Endometrial microvascular endothelial cells (primary cell): ENCODE data around the gene KRTAP5-6. TPM values are rescaled to one million over a fixed set of nuclear protein-coding genes. Genes with fewer than 3 reads are reported as not detected.

Source experiments
- in situ Hi-C: cut with HindIII; loops from 2 replicates; pipeline ENCODE4 v1.10.0; 2017; ENCODE audit warnings: low sequenced_read_pairs, low pct_unique_long_range_greater_than_20kb; ENCODE audit errors: inconsistent ontology term
- total RNA-seq: library from RNA; depleted of rRNA; stranded (reverse); fragments of >200 nt; gene quantifications from one replicate; pipeline ENCODE4 v1.2.3, GENCODE V29; 2015; ENCODE audit errors: inconsistent ontology term

Gene KRTAP5-6, protein sequence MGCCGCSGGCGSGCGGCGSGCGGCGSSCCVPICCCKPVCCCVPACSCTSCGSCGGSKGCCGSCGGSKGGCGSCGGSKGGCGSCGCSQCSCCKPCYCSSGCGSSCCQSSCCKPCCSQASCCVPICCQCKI
- total RNA-seq = not detected

DNA sequence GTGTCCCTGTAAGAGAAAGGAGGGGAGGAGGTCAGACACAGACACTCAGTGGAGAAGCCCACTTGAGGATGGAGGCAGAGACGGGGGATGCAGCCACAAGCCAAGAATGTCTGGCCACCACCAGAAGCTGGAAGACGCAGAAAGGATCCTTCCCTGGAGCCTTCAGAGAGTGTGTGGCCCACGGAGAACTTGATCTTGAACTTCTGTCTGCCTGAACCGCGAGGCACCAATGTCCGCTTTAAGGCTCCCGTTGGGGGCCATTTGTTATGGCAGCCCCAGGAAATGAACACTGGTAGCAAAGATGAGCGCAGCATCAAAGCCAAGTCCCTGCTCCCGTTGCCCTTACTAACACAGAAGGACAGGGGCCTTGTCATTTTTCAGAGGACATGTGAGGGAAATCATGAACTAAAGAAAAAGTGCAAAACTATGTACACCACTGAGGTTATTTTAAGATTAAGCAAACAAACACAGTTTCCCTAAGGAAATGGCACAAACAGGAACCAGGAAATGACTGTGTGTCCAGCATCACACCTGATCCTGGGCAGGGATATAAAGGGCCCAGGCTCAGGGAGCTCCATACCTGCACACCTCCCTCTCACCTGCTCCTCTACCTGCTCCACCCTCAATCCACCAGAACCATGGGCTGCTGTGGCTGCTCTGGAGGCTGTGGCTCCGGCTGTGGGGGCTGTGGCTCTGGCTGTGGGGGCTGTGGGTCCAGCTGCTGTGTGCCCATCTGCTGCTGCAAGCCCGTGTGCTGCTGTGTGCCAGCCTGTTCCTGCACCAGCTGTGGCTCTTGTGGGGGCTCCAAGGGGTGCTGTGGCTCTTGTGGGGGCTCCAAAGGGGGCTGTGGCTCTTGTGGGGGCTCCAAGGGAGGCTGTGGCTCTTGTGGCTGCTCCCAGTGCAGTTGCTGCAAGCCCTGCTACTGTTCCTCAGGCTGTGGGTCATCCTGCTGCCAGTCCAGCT, at the start of gene KRTAP5-6:
Gene KRTAP5-6, plus strand, starts transcription at position 588 of the 963 bp plus-strand sequence. Its CDS starts 51 bp downstream, at position 639.
- in situ Hi-C loops = no loop called here

DNA sequence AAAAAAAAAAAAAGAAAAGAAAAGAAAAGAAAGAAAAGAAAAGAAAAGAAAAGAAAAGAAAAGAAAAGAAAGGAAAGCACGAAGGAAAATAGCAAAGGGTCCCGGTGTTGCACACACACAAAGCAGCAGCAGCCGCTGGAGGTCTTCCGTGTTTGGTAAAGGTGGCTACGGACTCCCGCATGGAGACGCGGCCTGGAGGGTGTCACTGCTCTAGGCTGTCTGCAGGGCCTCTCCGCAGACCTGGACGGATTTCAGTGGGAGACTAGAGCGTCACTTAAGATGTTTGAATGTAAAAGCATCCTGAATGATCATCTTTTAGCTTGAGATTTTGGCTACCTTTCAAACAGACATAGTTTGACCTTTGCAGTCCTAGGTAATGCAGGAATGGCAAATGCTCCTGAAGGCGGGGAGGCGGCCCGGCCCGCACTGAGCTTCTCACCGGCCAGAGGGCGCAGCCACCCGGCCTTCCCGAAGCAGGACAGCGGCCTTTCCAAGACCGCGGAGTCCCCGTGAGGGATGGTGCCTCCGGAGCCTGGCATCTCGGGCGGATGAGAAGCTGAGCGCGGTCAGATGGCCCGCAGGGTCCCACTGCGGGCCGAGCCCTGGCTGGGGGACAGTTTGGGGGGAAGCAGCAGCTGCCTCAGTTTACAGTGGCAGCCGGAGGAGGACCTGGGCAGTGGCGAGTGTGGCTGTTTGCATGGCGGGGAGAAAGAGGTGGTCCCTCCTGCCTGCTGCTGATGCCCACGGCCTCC, 48.9 kb upstream of the KRTAP5-6 start:
- in situ Hi-C loops = no loop called here

DNA sequence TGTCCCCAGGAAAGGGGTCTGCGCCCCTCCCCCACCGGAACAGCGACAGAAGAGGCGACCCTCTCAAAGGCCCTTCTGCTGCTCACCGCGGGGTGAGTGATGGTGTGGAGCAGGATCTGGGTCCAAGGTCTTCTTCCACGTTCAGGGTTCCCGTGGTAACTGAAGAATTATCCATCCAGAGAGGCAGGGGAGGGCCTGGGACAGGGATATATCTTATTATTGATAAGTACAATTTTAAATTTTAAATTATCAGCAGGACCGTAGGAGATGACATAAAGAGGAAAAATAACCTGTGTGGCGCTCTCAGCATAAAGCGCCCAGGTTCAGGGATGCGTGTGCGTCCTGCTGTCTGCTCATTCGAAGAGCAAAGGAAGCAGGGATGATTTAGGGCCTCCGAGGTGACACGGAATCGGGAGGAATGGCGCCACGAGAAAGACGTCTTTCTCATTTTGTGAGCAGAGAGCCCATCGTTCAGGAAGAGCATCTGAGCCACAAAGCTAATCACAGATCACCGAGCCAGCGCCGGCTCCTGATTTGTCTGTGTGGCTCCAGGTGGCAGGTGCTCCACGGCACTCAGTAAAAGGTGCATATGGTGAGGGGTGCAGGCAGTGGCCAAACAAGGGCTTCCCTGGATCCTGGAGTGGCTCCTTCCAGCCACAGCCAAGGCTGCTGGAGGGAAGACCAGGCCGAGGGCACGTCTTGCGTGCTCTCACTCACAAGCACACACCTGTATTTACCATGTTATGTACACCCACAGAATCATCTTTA, 48.2 kb upstream of the KRTAP5-6 start:
- in situ Hi-C loops = no loop called here

DNA sequence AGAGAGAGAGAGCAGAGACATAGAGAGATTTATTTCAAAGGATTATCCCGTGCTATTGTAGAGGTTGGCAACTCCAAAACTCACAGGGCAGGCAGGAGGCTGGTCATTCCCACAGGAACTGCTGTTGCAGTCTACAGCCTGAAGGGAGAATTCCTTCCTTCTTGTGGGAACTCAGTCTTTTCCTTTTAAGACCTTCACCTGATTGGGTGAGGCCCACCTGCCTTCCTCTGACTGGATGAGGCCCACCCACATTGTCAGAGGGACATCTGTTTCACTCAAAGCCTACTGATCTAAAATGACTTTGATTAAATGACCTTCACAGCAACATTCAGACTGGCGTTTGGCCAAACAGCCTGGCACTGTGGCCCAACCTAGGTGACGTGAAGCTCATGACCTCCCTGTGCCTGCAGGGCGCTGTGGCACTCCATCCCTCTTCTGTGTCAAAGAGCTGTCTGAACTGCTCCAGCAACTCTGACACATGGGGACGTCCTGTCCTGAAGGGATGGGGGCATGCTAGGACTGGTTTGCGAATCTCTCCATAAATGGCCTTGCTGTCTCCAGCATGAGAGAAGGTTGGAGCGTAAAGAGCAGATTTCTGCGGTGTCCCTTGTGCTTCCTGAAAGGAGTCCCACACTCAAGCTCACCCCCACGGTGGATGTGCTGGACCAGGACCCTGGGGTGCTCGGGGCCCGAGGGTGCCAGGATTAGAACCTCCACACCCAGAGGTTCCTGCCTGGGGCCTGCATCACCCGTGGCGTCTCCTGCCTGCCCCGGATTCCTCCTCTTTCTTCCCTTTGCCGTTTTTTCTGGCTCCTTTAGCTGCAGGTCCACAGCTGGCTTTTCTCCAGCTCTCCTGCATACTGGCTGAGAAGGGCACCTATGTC, 46.7 kb upstream of the KRTAP5-6 start:
- in situ Hi-C loops = no loop called here

DNA sequence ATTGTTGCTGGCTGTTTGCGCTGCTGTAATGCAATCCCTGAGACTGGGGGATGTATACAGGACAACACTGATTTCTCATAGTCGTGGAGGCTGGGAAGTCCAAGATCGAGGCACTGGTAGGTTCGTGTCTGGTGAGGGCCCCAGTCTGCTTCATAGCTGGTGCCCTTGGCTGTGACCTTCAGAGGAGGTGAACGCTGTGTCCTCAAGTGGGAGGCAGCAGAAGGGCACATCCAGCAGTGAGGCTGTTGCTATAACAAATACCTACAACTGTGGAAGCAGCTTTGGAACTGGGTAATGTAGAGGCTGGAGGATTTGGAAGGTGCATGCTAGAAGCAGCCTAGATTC, 46.1 kb upstream of the KRTAP5-6 start:
- in situ Hi-C loops = no loop called here

DNA sequence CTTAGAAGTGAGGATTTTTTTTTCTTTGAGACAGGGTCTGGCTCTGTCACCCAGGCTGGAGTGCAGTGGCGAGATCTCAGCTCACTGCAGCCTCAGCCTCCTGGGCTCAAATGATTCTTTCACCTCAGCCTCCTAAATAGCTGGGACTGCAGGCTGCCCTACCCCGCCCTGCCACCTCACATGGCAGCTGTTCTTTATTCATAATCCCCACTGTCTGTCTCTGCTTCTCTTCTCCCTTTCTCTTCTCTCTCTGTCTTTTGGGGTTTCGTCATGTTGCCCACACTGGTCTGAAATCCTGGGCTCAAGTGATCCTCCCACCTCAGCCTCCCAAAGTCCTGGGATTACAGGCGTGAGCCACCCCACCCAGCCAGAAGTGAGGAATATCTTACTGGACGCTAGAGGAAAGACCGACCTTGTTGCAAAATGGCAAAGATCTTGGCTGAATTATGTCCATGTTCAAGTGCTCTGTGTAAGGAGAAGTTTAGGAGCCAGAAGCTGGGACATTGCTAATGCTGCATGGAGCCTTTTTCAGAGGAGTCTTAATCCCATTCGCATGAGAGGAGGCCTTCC, 45.5 kb upstream of the KRTAP5-6 start:
- in situ Hi-C loops = no loop called here

DNA sequence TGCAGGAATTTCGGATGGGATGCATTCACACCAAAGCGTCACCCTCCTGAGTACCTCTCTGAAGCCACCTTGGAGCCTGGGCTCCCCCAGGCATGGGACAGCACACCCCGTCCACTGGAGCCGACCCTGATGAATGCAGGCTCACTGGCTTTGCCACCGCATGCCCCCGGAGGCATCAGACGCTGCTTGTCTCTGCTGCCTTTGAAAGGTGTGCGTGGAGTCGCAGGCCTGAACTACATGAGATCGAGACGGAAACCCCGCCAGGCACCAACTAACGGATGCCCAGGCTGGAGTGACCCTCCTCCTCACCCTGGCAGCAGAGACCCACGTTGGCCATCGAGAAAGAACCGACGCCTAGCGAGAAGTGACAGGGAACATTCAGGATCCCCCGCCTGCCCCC, 45.0 kb upstream of the KRTAP5-6 start:
- in situ Hi-C loops = no loop called here

DNA sequence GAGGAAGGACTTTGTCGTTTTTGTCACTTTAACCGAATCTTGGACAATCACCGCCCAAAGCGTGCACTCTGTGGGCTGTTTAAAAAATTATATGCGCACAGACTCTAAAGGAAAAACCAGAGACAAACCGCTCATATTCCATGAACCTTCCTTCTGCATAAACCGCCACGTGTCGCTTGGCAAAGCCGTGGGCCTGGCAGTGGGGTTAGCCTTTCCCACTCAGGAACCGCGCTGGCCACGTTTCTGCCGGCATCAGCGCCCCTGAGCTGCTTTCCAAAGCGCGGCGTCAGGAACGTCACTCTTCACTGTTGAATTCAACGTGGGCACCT, 44.6 kb upstream of the KRTAP5-6 start:
- in situ Hi-C loops = no loop called here

DNA sequence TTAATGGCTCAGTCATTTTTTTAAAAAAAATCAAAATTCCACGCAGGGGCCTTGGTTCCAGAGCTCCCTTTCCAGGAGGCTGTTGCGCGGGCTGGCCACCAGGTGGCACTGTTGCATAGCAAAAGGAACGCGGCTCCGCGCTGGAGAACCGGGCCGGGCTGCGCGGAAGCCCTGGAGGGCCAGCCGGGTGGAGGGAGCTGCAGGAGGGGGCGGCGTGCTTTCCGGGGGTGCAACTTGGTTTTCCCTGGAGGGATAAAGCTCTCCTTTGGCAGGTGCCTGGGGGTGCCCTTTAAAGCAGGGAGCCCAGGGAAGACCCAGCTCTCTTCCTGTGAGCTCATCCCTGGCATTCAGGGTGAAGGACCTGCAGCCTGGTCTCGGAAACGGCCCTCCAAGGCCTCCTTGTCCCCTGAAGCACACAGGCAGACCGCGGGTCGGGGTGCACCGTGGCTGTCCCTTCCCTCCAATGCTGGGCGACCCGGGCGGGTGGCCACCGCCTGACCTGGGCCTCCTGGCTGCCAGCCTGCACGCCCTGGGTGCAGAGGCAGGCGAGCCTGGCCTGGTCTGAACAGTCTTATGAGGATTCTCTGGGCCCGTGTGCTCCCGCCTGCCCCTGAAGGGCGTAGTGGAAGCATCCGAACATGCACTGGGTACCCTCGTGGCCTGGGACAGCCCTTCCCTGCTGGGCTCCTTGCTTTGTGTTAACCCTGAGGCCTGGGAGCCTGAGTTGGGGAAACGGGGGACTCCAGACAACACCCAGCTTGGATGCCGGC, 44.0 kb upstream of the KRTAP5-6 start:
- in situ Hi-C loops = no loop called here

DNA sequence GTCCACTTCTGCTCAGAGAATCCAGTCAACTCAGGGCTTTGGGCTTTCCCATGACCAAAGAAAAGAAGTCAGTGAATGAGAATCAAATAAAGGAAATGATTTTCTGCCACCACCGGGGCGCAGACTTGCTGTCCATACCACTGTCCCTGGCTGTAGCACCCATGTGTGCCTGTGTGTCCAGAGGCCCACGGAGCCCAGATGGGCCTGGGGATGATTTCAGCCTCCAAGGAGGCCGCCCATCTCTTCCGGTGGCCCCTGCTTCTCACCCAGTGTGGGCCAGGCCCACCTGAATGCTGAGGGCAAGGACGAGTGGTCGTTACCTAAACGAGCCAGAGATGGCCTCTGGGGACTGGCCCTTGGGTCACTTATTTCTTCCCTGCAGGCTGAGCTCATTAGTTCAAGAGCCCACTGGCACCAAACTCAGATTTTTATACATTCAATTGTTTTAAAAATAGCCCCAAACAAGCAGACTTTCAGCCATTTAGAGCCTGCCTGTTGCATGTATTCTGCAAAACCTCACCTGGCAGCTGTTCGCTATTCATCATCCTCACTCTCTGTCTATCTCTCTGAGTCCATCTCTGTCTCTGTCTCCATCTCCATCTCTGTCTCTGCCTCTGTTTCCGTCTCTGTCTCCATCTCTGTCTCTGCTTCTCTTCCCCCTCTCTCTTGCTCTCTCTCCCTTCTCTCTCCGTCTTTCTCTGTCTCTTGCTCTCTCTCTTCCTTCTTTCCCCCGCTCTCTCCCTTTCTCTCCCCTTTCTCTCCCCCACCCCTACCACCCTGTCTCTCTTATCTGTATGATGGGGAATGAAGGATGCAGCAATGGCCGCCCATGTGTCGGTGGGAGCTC, 43.2 kb upstream of the KRTAP5-6 start:
- in situ Hi-C loops = no loop called here

DNA sequence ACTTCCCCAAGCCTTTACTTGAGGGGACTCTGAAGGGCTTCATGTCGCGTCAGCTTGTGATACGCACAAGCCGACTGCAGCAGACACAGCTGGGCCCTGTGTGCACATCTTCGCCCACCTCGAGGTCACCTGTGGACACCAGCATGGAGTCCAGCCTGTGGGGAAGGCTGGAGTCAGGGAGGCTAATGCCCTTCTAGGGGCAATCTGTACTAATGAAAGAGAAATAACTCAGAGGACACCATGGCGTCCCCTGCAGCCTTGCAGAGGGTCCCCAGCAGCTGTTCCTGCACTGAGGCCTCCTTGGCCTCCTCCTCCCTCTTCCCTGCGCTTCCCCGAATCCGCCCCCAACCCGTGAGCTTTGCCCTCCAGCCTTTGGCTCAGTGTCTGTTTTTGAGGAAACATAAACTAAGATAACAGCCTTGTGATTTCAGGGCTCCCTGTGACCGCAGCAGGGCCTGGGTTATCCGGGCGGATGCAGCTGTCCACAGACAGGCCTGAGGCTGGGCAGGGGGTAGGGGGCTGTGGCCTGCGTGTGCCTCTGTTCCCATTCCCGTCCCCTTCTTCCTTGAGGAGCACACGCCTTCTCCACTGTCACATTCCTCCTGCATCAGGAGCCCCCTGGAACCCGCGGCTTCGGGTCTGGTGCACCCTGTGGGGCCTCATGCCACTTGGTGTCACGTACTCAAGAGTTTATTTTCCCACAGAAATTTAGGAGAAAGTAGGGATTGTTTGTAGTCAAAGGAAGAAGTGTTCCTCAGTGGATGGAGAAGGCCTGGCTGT, 42.4 kb upstream of the KRTAP5-6 start:
- in situ Hi-C loops = no loop called here

DNA sequence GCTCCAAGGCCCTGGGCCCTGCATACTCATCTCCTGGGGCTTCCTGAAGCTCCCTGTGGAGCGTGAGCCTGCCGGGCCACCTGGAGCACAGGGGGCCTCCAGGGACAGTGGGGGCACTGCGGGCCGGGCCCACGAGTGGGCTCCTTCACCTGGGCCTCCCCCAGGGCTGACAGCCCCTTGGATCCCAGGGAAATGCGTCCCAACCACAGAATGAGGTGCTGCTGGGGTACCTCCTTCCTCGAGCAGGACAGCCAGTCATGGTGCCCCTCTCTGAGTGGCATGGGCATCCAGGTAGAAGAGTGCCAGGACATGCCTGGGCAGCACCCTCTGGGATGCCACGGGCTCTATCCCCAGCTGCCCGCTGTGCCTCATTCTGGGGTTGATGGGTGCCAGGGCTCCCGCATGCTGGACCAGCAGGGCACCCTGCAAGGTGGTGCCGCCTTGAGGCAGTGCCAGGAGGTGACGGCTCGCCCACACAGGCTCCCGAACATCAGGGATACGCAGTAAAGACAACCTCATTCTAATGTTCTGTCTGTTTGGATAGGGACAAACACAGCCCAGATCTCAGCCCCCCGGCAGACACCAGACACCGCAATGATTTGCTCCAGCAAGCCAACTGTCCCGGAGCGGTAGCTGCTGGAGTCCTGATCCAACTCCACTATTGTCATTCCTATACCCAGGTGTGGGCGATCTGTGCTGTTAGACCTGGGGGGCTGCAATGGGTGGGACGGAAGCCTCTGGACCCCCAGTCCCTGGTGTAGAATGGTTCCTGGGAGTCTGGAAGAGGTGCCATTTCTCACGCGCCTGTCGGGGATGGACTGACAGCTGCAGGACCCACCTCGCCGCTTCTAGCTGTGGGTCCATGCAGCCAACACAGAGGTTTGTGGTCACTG, 41.6 kb upstream of the KRTAP5-6 start:
- in situ Hi-C loops = no loop called here

DNA sequence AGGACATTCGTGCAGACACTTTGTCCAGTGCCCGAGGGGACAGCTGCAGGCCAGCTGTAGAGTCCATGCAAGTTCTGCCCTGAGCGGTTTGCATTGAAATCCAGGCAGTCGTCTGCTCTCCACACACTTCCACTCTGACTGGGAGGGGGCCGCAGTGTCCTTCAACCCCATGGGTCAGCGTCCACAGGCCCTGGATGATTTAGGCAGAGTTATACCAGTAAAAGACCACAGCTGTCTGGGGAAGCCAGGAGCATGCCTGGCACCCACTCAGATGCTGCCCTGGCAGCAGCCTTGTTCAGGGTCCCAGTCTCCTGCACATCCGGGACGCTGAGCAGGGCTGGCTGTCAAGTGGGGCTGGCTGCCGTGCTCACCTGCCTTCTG, 40.9 kb upstream of the KRTAP5-6 start:
- in situ Hi-C loops = no loop called here

DNA sequence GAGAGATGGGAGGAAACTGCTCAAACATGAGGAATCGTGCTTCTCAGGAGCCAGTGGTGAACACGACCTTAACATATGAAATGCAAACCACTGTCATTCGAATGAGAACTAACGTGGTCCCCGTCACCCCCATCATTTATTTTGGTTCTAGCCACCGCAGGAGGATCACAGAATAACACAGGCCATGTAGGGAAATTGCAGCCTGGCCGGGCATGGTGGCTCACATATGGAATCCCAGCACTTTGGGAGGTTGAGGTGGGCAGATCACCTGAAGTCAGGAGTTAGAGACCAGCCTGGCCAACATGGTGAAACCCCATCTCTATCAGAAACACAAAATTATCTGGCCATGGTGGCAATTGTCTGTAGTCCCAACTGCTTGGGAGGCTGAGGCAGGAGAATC, 40.3 kb upstream of the KRTAP5-6 start:
- in situ Hi-C loops = no loop called here

DNA sequence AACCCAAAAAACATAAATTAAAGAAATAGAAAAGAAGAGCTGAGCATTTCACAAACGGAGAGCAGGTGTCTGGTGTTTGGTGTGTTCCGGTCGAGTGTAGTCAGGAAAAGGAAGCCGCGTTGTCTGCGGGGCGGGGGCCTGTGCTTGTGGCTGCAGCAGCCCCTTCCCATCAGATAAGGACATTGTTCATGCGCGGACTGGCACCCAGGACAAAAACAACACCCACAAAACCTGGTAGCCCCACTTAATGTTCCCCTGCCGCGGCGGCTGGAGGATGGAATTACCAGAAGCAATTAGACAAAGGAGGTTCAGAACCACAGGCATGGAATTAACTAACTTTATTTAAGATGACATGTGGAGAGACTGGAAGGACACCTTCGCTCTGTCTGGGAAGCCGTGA, 37.5 kb upstream of the KRTAP5-6 start:
- in situ Hi-C loops = no loop called here
